MCF 10A (cell line): ENCODE data around the gene TACO1. TPM values are rescaled to one million over a fixed set of nuclear protein-coding genes. Genes with fewer than 3 reads are reported as not detected.

Source experiments
- BruUV-seq: library from RNA; stranded (reverse); fragments of 400-500 nt; replicated peaks from 2 replicates; lab custom pipeline; 2021; lab: Mats Ljungman, UMichigan
- CTCF ChIA-PET: fragments of 300-600 bp; sonication (Branson Sonifier 250); formaldehyde crosslinking; extraction: SDS; loops from one replicate; lab custom pipeline; 2021; ENCODE audit warnings: antibody characterized with exemption, inconsistent platforms; lab: Yijun Ruan, JAX
- POLR2A ChIA-PET: fragments of 300-600, 350-650 bp; sonication (Branson Sonifier 250); formaldehyde crosslinking; extraction: SDS; loops from one replicate; lab custom pipeline; 2020; ENCODE audit warnings: antibody characterized with exemption, inconsistent platforms; lab: Yijun Ruan, JAX
- DNase-seq: peaks from one replicate; pipeline ENCODE4 v3.0.0-alpha.2; 2018; ENCODE audit not compliant: unreplicated experiment
- H3K27ac Mint-ChIP-seq: one replicate; pipeline ENCODE4 v1.8.0; 2022; ENCODE audit warnings: mild to moderate bottlenecking, low read depth, mixed read lengths; ENCODE audit not compliant: unreplicated experiment
- H3K27me3 Mint-ChIP-seq: one replicate; pipeline ENCODE4 v1.8.0; 2022; ENCODE audit warnings: mixed read lengths; ENCODE audit not compliant: insufficient read depth, unreplicated experiment
- H3K36me3 Mint-ChIP-seq: one replicate; pipeline ENCODE4 v1.8.0; 2022; ENCODE audit warnings: mild to moderate bottlenecking, moderate library complexity, mixed read lengths; ENCODE audit not compliant: insufficient read depth, unreplicated experiment
- H3K4me1 Mint-ChIP-seq: one replicate; pipeline ENCODE4 v1.8.0; 2022; ENCODE audit warnings: mixed read lengths; ENCODE audit not compliant: insufficient read depth, unreplicated experiment
- H3K4me3 Mint-ChIP-seq: one replicate; pipeline ENCODE4 v1.8.0; 2022; ENCODE audit warnings: mild to moderate bottlenecking, moderate library complexity, mixed read lengths; ENCODE audit not compliant: unreplicated experiment
- H3K9me3 Mint-ChIP-seq: one replicate; pipeline ENCODE4 v1.8.0; 2022; ENCODE audit warnings: mixed read lengths; ENCODE audit not compliant: unreplicated experiment
- CTCF ChIP-seq: fragments of 200-600 bp; IDR thresholded peaks from one replicate; pipeline ENCODE4 v1.8.0; 2022; ENCODE audit warnings: antibody characterized with exemption, mild to moderate bottlenecking; ENCODE audit not compliant: unreplicated experiment
- intact Hi-C: fragments of 100-400 bp; cut with micrococcal nuclease; formaldehyde crosslinking; loops from 2 replicates; pipeline ENCODE4 v1.14.1; 2022
- total RNA-seq: library from RNA; stranded (reverse); gene quantifications from 2 replicates; pipeline ENCODE4 v1.2.3, GENCODE V29; 2022

The TACO1 gene
- total RNA-seq, 1 experiment from 2014 or later: 38.7 TPM

GRCh38 chr17:63653050-63653449 is 52.4 kb downstream of the TACO1 start:
- no peak for TF ChIP-seq CTCF
- intact Hi-C loops: no loop called here
- DNase-seq: no peak
- no peaks in the 10 kb centered on the region for H3K27me3 Mint-ChIP-seq
- no peak overlapping the region for H3K27ac Mint-ChIP-seq
- POLR2A ChIA-PET: no interaction called here
- CTCF ChIA-PET: no interaction called here
- no peak overlapping the region for H3K4me3 Mint-ChIP-seq
- BruUV-seq: no TSS peak
- no peaks in the 10 kb centered on the region for H3K9me3 Mint-ChIP-seq
- peaks cover 34% of the 10 kb centered on the region for H3K36me3 Mint-ChIP-seq
- no peaks in the 10 kb centered on the region for H3K4me1 Mint-ChIP-seq

- no peak overlapping the region for H3K27ac Mint-ChIP-seq
Observed at GRCh38 chr17:63657786-63658185, 57.1 kb downstream of the TACO1 start.

More at GRCh38 chr17:63657786-63658185, 57.1 kb downstream of the TACO1 start:
- H3K4me3 Mint-ChIP-seq: no peak overlapping the region
- no TSS peak for BruUV-seq
- H3K27me3 Mint-ChIP-seq: no peaks in the 10 kb centered on the region
- intact Hi-C loops: no loop called here
- TF ChIP-seq CTCF: no peak
- no peaks in the 10 kb centered on the region for H3K9me3 Mint-ChIP-seq
- CTCF ChIA-PET: interaction anchor here (0.6 kb wide), 1 partner anchor 887 kb away, joined by 4 read pairs; no protein-coding TSS in a partner anchor
- POLR2A ChIA-PET: no interaction called here
- H3K4me1 Mint-ChIP-seq: no peaks in the 10 kb centered on the region
- no peak for DNase-seq
- H3K36me3 Mint-ChIP-seq: peaks cover 65% of the 10 kb centered on the region

Other genes starting within 250 kb of the TACO1 start
- gene CYB561, start 154.6 kb upstream of the TACO1 start, total RNA-seq: 57.2 and 62.0 TPM in 2 replicates
- gene ACE, start 123.8 kb upstream of the TACO1 start, total RNA-seq: 0.30 and 0.39 TPM in 2 replicates
- not detected in 2 replicates for gene KCNH6, start 77.5 kb upstream of the TACO1 start, total RNA-seq
- 81.6 and 91.4 TPM in 2 replicates for gene DCAF7, start 50.4 kb upstream of the TACO1 start, total RNA-seq
- 12.8 and 13.8 TPM in 2 replicates for gene MAP3K3, start 21.5 kb downstream of the TACO1 start, total RNA-seq
- 0.56 and 0.93 TPM in 2 replicates for gene LIMD2, start 99.2 kb downstream of the TACO1 start, total RNA-seq
- 36.5 and 36.6 TPM in 2 replicates for gene STRADA, start 140.9 kb downstream of the TACO1 start, total RNA-seq
- 86.4 and 114 TPM in 2 replicates for gene CCDC47, start 172.7 kb downstream of the TACO1 start, total RNA-seq
- gene DDX42, start 173.3 kb downstream of the TACO1 start, total RNA-seq: 137 and 144 TPM in 2 replicates
- 148 and 151 TPM in 2 replicates for gene PSMC5, start 226.5 kb downstream of the TACO1 start, total RNA-seq
- gene FTSJ3, start 226.8 kb downstream of the TACO1 start, total RNA-seq: 36.7 and 49.5 TPM in 2 replicates
- 43.7 and 54.6 TPM in 2 replicates for gene SMARCD2, start 241.8 kb downstream of the TACO1 start, total RNA-seq